Choroid plexus epithelial cell (primary cell): ENCODE data around the gene MAPK14.
A peak's percentile ranks its signal among the peaks of the same experiment; 100 is the strongest.

Experiments used
- DNase-seq: peaks from one replicate; pipeline ENCODE4 v3.0.0-alpha.2; 2010; ENCODE audit warnings: low read depth
- H3K4me3 ChIP-seq: 2 replicates; pipeline ENCODE4 v1.5.1; 2011; ENCODE audit warnings: low read depth, mild to moderate bottlenecking, control low read depth, low read length, moderate library complexity
- TF ChIP-seq, protein P1 (sequence below): conservative IDR thresholded peaks from 2 replicates; pipeline ENCODE4 v1.5.1; 2011; ENCODE audit warnings: low read depth, mild to moderate bottlenecking, control low read depth, inconsistent platforms, low read length, moderate library complexity

The MAPK14 gene

DNA sequence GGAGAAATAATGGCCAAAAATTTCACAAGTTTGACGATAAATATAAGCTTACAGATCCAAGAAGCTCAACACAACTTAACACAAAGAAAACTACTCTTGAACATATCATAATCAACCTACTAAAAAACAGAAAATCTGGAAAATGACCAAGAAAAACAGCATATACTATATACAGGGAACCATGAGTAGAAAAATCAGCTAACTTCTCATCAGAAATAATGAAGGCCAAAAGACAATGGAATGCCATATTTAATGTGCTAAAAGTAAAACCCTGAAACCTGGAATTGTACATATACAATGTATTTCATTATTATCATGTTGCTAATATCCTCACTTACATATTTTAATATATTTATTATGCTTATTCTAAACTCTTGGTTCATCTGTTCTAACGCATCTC is 128.1 kb downstream of the MAPK14 start:
- H3K4me3 ChIP-seq = no peak overlapping the region
- TF ChIP-seq, protein P1, sequence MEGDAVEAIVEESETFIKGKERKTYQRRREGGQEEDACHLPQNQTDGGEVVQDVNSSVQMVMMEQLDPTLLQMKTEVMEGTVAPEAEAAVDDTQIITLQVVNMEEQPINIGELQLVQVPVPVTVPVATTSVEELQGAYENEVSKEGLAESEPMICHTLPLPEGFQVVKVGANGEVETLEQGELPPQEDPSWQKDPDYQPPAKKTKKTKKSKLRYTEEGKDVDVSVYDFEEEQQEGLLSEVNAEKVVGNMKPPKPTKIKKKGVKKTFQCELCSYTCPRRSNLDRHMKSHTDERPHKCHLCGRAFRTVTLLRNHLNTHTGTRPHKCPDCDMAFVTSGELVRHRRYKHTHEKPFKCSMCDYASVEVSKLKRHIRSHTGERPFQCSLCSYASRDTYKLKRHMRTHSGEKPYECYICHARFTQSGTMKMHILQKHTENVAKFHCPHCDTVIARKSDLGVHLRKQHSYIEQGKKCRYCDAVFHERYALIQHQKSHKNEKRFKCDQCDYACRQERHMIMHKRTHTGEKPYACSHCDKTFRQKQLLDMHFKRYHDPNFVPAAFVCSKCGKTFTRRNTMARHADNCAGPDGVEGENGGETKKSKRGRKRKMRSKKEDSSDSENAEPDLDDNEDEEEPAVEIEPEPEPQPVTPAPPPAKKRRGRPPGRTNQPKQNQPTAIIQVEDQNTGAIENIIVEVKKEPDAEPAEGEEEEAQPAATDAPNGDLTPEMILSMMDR = no peak
- DNase-seq = no peak

GRCh38 chr6:36160147-36160760 is 132.6 kb downstream of the MAPK14 start:
- H3K4me3 ChIP-seq = no peak overlapping the region
- TF ChIP-seq, protein P1 = no peak
- DNase-seq = peak; percentile 68
